Neural cell (in vitro differentiated cells): ENCODE results near the gene GRID1. TPM values are rescaled to one million over a fixed set of nuclear protein-coding genes. Genes with fewer than 3 reads are reported as not detected.

ENCODE experiments used
- H2AFZ ChIP-seq: fragments of 200-600, 300-800 bp; sonication (generic), shearing (Covaris generic); 2 replicates; pipeline ENCODE4 v1.6.0; 2014; ENCODE audit warnings: low read depth, mild to moderate bottlenecking, antibody characterized with exemption, low read length, moderate library complexity
- H3F3A ChIP-seq: fragments of 200-600 bp; shearing (Covaris generic); 2 replicates; pipeline ENCODE4 v1.6.1; 2016; ENCODE audit warnings: mild to moderate bottlenecking, moderate library complexity, mixed read lengths, antibody characterized with exemption, low read length; ENCODE audit not compliant: insufficient read depth, poor library complexity, severe bottlenecking
- H3K27ac ChIP-seq: fragments of 200-600, 300-800 bp; sonication (generic), shearing (Covaris generic); 2 replicates; pipeline ENCODE4 v1.5.1; 2014; ENCODE audit warnings: mild to moderate bottlenecking, low read length, moderate library complexity
- H3K27me3 ChIP-seq: fragments of 300-800, 200-600 bp; sonication (generic), shearing (Covaris generic); 2 replicates; pipeline ENCODE4 v1.6.0; 2014; ENCODE audit warnings: mild to moderate bottlenecking, low read depth, low read length, moderate library complexity; ENCODE audit not compliant: insufficient read depth
- H3K36me3 ChIP-seq: fragments of 300-800, 200-600 bp; sonication (generic), shearing (Covaris generic); 2 replicates; pipeline ENCODE4 v1.5.1; 2014; ENCODE audit warnings: mild to moderate bottlenecking, antibody characterized with exemption, low read length, moderate library complexity; ENCODE audit not compliant: insufficient read depth
- H3K4me2 ChIP-seq: fragments of 300-800, 200-600 bp; sonication (generic), shearing (Covaris generic); 2 replicates; pipeline ENCODE4 v1.6.0; 2014; ENCODE audit warnings: mild to moderate bottlenecking, low read length
- H3K4me3 ChIP-seq: fragments of 300-800, 200-600 bp; sonication (generic), shearing (Covaris generic); 2 replicates; pipeline ENCODE4 v1.5.1; 2014; ENCODE audit warnings: mild to moderate bottlenecking, low read length, moderate library complexity
- H3K79me2 ChIP-seq: fragments of 200-600 bp; shearing (Covaris generic); replicated peaks from 2 replicates; pipeline ENCODE4 v1.6.0; 2014; ENCODE audit warnings: mild to moderate bottlenecking, low read length, moderate library complexity; ENCODE audit not compliant: insufficient read depth
- H3K9ac ChIP-seq: fragments of 300-800, 200-600 bp; sonication (generic), shearing (Covaris generic); 2 replicates; pipeline ENCODE4 v1.6.1; 2016; ENCODE audit warnings: mild to moderate bottlenecking, low read length, mixed read lengths
- H3K9me2 ChIP-seq: fragments of 200-600 bp; shearing (Covaris generic); 2 replicates; pipeline ENCODE4 v1.6.1; 2016; ENCODE audit warnings: mild to moderate bottlenecking, low read length, mixed read lengths; ENCODE audit not compliant: insufficient read depth
- H3K9me3 ChIP-seq: fragments of 200-600, 300-800 bp; sonication (generic), shearing (Covaris generic); 2 replicates; pipeline ENCODE4 v1.6.1; 2016; ENCODE audit warnings: mild to moderate bottlenecking, mixed run types, low read length, moderate library complexity, mixed read lengths
- H4K20me1 ChIP-seq: fragments of 200-600 bp; shearing (Covaris generic); 2 replicates; pipeline ENCODE4 v1.6.1; 2016; ENCODE audit warnings: mild to moderate bottlenecking, mixed run types; ENCODE audit not compliant: insufficient read depth
- EP300 ChIP-seq: fragments of 450-650 bp; conservative IDR thresholded peaks from 2 replicates; pipeline ENCODE4 v1.6.1; 2014; ENCODE audit warnings: antibody characterized with exemption, mild to moderate bottlenecking, moderate library complexity; ENCODE audit not compliant: poor library complexity, severe bottlenecking
- EZH2 ChIP-seq: fragments of 200-600, 300-800 bp; shearing (Covaris generic), sonication (generic); IDR thresholded peaks from 2 replicates; pipeline ENCODE4 v1.6.1; 2014; ENCODE audit warnings: antibody characterized with exemption, low read length, borderline replicate concordance, mild to moderate bottlenecking; ENCODE audit not compliant: insufficient read depth, poor library complexity, severe bottlenecking
- MXI1 ChIP-seq: fragments of 450-650 bp; conservative IDR thresholded peaks from 2 replicates; pipeline ENCODE4 v1.6.1; 2014; ENCODE audit warnings: antibody characterized with exemption, mild to moderate bottlenecking; ENCODE audit not compliant: poor library complexity, severe bottlenecking
- POLR2AphosphoS5 ChIP-seq: IDR thresholded peaks from 2 replicates; pipeline ENCODE4 v1.6.1; 2012
- RAD21 ChIP-seq: fragments of 450-650 bp; conservative IDR thresholded peaks from 2 replicates; pipeline ENCODE4 v1.6.1; 2014; ENCODE audit warnings: antibody characterized with exemption, mild to moderate bottlenecking, moderate library complexity
- SMC3 ChIP-seq: fragments of 450-650 bp; conservative IDR thresholded peaks from 2 replicates; pipeline ENCODE4 v1.6.1; 2014; ENCODE audit warnings: antibody characterized with exemption, mild to moderate bottlenecking, moderate library complexity; ENCODE audit not compliant: poor library complexity
- TAF1 ChIP-seq: IDR thresholded peaks from 2 replicates; pipeline ENCODE4 v1.6.1; 2012; ENCODE audit warnings: low read depth
- polyA plus RNA-seq: library from polyadenylated mRNA; depleted of rRNA; stranded (reverse); fragments of >200 nt; gene quantifications from 2 replicates; pipeline ENCODE4 v1.2.3, GENCODE V29; 2014
- TF ChIP-seq, protein P1 (sequence below): fragments of 450-650 bp; IDR thresholded peaks from 2 replicates; pipeline ENCODE4 v1.5.1; 2014; ENCODE audit warnings: antibody characterized with exemption, mild to moderate bottlenecking, moderate library complexity; ENCODE audit not compliant: poor library complexity, severe bottlenecking
- TF ChIP-seq, protein P2 (sequence below): IDR thresholded peaks from 2 replicates; pipeline ENCODE4 v1.6.1; 2012; ENCODE audit warnings: borderline replicate concordance

GRID1 gene
- polyA plus RNA-seq, 1 donor from 2014 or later = 7.3 TPM

DNA sequence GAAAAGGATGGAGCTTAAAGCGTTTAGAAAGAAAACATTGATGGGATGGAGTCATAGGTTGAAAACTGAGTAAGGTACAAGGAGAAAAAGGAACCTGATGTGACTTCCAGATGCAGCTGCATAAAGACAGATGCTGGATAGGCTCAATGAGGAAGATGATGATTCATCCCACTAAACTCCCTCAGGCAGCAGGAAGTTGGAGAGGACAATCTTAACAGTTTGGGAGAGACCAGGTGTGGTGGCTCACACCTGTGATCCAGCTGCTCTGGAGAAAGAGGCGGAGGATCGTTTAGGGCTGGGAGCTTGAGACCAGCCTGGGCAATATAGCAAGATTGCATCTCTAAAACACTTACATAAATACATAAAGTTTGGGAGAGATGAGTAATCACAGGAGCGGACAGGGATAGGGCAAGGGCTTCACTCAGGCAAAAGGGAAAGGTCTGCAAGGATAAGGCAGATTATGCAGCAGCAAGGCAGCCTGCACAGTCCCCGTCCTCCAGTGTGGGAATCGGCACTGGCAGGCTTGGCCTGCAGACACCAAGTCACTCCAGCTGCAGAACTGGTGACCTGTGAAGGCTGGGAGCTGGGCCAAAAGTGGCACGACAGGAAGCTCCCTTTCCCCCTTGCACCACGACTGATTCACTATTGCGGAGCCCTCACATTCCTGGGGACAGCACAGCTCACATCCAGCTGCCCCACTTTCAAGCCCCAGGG lies 438.5 kb downstream of the GRID1 start:
- H3K9me2 ChIP-seq = no peaks in the 10 kb centered on the region
- H3K4me3 ChIP-seq = no peak overlapping the region
- no peaks in the 10 kb centered on the region for H3K36me3 ChIP-seq
- no peaks in the 10 kb centered on the region for H4K20me1 ChIP-seq
- no peaks in the 10 kb centered on the region for H3K9me3 ChIP-seq
- no peaks in the 10 kb centered on the region for H3K27me3 ChIP-seq
- no peak overlapping the region for H2AFZ ChIP-seq
- H3F3A ChIP-seq = no peaks in the 10 kb centered on the region
- H3K79me2 ChIP-seq = no peaks in the 10 kb centered on the region
- TF ChIP-seq EZH2 (no peak), TAF1 (no peak), EP300 (no peak), MXI1 (no peak)
- TF ChIP-seq, protein P1, sequence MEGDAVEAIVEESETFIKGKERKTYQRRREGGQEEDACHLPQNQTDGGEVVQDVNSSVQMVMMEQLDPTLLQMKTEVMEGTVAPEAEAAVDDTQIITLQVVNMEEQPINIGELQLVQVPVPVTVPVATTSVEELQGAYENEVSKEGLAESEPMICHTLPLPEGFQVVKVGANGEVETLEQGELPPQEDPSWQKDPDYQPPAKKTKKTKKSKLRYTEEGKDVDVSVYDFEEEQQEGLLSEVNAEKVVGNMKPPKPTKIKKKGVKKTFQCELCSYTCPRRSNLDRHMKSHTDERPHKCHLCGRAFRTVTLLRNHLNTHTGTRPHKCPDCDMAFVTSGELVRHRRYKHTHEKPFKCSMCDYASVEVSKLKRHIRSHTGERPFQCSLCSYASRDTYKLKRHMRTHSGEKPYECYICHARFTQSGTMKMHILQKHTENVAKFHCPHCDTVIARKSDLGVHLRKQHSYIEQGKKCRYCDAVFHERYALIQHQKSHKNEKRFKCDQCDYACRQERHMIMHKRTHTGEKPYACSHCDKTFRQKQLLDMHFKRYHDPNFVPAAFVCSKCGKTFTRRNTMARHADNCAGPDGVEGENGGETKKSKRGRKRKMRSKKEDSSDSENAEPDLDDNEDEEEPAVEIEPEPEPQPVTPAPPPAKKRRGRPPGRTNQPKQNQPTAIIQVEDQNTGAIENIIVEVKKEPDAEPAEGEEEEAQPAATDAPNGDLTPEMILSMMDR = no peak
- H3K9ac ChIP-seq = no peak overlapping the region
- H3K27ac ChIP-seq = no peak overlapping the region
- no peak overlapping the region for H3K4me2 ChIP-seq

- H3K79me2 ChIP-seq = no peaks in the 10 kb centered on the region
- H3K9me2 ChIP-seq = no peaks in the 10 kb centered on the region
- no peaks in the 10 kb centered on the region for H3K9me3 ChIP-seq
- H2AFZ ChIP-seq = no peak overlapping the region
- H3F3A ChIP-seq = no peaks in the 10 kb centered on the region
- no peaks in the 10 kb centered on the region for H3K36me3 ChIP-seq
- H3K4me2 ChIP-seq = no peak overlapping the region
- no peak overlapping the region for H3K4me3 ChIP-seq
- no peaks in the 10 kb centered on the region for H3K27me3 ChIP-seq
- H3K9ac ChIP-seq = no peak overlapping the region
- H4K20me1 ChIP-seq = no peaks in the 10 kb centered on the region
- TF ChIP-seq RAD21 = no peak
- TF ChIP-seq EZH2 = no peak
- TF ChIP-seq MXI1 = no peak
- TF ChIP-seq, protein P1 = no peak
- no peak for TF ChIP-seq EP300
- no peak for TF ChIP-seq POLR2AphosphoS5
- TF ChIP-seq, protein P2, sequence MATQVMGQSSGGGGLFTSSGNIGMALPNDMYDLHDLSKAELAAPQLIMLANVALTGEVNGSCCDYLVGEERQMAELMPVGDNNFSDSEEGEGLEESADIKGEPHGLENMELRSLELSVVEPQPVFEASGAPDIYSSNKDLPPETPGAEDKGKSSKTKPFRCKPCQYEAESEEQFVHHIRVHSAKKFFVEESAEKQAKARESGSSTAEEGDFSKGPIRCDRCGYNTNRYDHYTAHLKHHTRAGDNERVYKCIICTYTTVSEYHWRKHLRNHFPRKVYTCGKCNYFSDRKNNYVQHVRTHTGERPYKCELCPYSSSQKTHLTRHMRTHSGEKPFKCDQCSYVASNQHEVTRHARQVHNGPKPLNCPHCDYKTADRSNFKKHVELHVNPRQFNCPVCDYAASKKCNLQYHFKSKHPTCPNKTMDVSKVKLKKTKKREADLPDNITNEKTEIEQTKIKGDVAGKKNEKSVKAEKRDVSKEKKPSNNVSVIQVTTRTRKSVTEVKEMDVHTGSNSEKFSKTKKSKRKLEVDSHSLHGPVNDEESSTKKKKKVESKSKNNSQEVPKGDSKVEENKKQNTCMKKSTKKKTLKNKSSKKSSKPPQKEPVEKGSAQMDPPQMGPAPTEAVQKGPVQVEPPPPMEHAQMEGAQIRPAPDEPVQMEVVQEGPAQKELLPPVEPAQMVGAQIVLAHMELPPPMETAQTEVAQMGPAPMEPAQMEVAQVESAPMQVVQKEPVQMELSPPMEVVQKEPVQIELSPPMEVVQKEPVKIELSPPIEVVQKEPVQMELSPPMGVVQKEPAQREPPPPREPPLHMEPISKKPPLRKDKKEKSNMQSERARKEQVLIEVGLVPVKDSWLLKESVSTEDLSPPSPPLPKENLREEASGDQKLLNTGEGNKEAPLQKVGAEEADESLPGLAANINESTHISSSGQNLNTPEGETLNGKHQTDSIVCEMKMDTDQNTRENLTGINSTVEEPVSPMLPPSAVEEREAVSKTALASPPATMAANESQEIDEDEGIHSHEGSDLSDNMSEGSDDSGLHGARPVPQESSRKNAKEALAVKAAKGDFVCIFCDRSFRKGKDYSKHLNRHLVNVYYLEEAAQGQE = no peak
- TF ChIP-seq TAF1 = no peak
- no peak for TF ChIP-seq SMC3
- no peak overlapping the region for H3K27ac ChIP-seq
Observed at GRCh38 chr10:85926986-85927385, 439.6 kb downstream of the GRID1 start.
